Suppressor macrophage (primary cell): ENCODE results near the gene IL22.

Experiments
- DNase-seq, 4 experiments: peaks; one replicate each; pipeline ENCODE4 v3.0.0-alpha.2; 2020 to 2022

The IL22 gene

GRCh38 chr12:68264158-68264855, 10.9 kb upstream of the IL22 start:
- peak; percentile 11 to 40 (median 26) for DNase-seq

- DNase-seq = no peak
Measured at GRCh38 chr12:68263366-68263765, 10.0 kb upstream of the IL22 start.

GRCh38 chr12:68261896-68262295, 8.5 kb upstream of the IL22 start:
- no peak for DNase-seq

GRCh38 chr12:68260153-68260552, 6.7 kb upstream of the IL22 start:
- no peak for DNase-seq

- no peak for DNase-seq
Measured at GRCh38 chr12:68259318-68259940, 6.0 kb upstream of the IL22 start.

- DNase-seq = no peak
Measured at GRCh38 chr12:68252077-68252476, 1.3 kb downstream of the IL22 start.

GRCh38 chr12:68250454-68250853, 3.0 kb downstream of the IL22 start:
- DNase-seq = no peak

- DNase-seq = no peak
Measured at GRCh38 chr12:68247785-68248184, 5.6 kb downstream of the IL22 start.

- no peak for DNase-seq
Measured at GRCh38 chr12:68246350-68246749, 7.1 kb downstream of the IL22 start.

GRCh38 chr12:68245180-68246021, 8.0 kb downstream of the IL22 start:
- DNase-seq = no peak

GRCh38 chr12:68242777-68243176, 10.6 kb downstream of the IL22 start:
- DNase-seq = no peak

GRCh38 chr12:68240975-68241374, 12.4 kb downstream of the IL22 start:
- peak; percentile 44 to 77 (median 71) for DNase-seq

GRCh38 chr12:68240079-68240478, 13.3 kb downstream of the IL22 start:
- DNase-seq = peak; percentile 13 to 42 (median 34)

- DNase-seq = no peak
Measured at GRCh38 chr12:68239309-68239982, 14.0 kb downstream of the IL22 start.

- DNase-seq = no peak
Measured at GRCh38 chr12:68237619-68238018, 15.8 kb downstream of the IL22 start.

GRCh38 chr12:68237078-68237477, 16.3 kb downstream of the IL22 start:
- peak in 3 of 4 experiments; percentile 12 to 33 (median 26) for DNase-seq

- peak in 3 of 4 experiments; percentile 32 to 35 (median 34) for DNase-seq
Measured at GRCh38 chr12:68236421-68237059, 16.9 kb downstream of the IL22 start.

- no peak for DNase-seq
Measured at GRCh38 chr12:68235576-68235975, 17.8 kb downstream of the IL22 start.

- no peak for DNase-seq
Measured at GRCh38 chr12:68234140-68234539, 19.3 kb downstream of the IL22 start.

GRCh38 chr12:68233498-68233897, 19.9 kb downstream of the IL22 start:
- no peak for DNase-seq

- peak in 1 of 4 experiments; percentile 2 for DNase-seq
Measured at GRCh38 chr12:68231691-68232090, 21.7 kb downstream of the IL22 start.

GRCh38 chr12:68231229-68231628, 22.2 kb downstream of the IL22 start:
- DNase-seq = no peak
